Thyroid gland (tissue), 4 donors: ENCODE measurements around the gene REEP1.

Experiments used
- POLR2A ChIP-seq, 2 donors: fragments of 450-650 bp; IDR thresholded peaks; one replicate each; pipeline ENCODE4 v1.6.1; 2017; ENCODE audit warnings: antibody characterized with exemption in 2 of 2, mild to moderate bottlenecking in 2 of 2, moderate library complexity in 1 of 2
- TF ChIP-seq, protein P1 (sequence below), 6 experiments: fragments of 200-600 bp in 3 of 6; fragments of 450-650 bp in 3 of 6; sonication (generic) in 3 of 6; IDR thresholded peaks; one replicate each; pipeline ENCODE4 v1.5.1; 2016 to 2019; ENCODE audit warnings: antibody characterized with exemption in 6 of 6, mild to moderate bottlenecking in 2 of 6, inconsistent platforms in 1 of 6, moderate library complexity in 1 of 6

DNA sequence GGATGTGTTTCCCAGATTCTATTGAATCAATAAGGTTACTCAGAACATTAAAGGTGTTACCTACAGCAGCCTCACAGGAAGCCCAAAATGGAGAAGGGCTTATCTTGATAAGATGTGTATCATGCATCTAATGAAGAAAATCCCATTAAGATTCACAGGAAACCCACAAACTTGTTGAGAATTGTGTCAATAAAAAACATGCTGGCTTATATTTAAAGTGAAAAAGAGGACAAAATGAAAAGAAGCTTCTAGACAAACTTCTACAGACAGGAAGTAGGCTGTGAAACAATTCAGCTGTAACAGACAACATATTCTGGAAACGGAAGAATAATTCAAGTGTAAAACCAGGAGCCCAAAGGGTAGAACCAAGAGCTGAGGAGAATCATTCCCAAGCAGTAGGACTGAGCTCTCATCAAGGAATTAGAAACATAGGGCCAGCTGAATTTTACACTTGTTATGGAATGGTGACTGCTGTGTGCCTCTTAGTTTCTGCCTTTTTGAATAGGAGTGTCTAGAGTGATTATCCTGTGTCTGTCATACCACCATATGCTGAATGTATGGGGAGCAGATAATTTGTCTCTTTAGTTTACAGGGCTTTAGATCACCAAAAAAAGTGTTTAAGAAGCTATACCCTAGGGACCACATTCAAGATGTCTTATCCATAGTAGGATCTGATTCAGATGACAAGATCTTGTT lies 151.8 kb downstream of the REEP1 start:
- TF ChIP-seq, protein P1, sequence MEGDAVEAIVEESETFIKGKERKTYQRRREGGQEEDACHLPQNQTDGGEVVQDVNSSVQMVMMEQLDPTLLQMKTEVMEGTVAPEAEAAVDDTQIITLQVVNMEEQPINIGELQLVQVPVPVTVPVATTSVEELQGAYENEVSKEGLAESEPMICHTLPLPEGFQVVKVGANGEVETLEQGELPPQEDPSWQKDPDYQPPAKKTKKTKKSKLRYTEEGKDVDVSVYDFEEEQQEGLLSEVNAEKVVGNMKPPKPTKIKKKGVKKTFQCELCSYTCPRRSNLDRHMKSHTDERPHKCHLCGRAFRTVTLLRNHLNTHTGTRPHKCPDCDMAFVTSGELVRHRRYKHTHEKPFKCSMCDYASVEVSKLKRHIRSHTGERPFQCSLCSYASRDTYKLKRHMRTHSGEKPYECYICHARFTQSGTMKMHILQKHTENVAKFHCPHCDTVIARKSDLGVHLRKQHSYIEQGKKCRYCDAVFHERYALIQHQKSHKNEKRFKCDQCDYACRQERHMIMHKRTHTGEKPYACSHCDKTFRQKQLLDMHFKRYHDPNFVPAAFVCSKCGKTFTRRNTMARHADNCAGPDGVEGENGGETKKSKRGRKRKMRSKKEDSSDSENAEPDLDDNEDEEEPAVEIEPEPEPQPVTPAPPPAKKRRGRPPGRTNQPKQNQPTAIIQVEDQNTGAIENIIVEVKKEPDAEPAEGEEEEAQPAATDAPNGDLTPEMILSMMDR (IDR thresholded peaks at IDR 0.05), result no peak
- no peak for TF ChIP-seq POLR2A (IDR thresholded peaks at IDR 0.05)
